Activated T-cell treated with anti-CD3 and anti-CD28 coated beads, Interleukin-2, amount 50 U/mL, for 24 hours (primary cell): ENCODE measurements around the gene GPR18.

Experiments
- DNase-seq: peaks from one replicate; pipeline ENCODE4 v3.0.0-alpha.2; 2020
- H3K27ac Mint-ChIP-seq: 2 replicates; pipeline ENCODE4 v1.8.0; 2020; ENCODE audit warnings: mild to moderate bottlenecking, mixed read lengths
- H3K27me3 Mint-ChIP-seq: 2 replicates; pipeline ENCODE4 v1.8.0; 2020; ENCODE audit warnings: mixed read lengths
- H3K36me3 Mint-ChIP-seq: 2 replicates; pipeline ENCODE4 v1.8.0; 2020; ENCODE audit warnings: low read depth, mixed read lengths
- H3K4me1 Mint-ChIP-seq: 2 replicates; pipeline ENCODE4 v1.8.0; 2020; ENCODE audit warnings: low read depth, mixed read lengths
- H3K4me3 Mint-ChIP-seq: 2 replicates; pipeline ENCODE4 v1.8.0; 2020; ENCODE audit warnings: mild to moderate bottlenecking, moderate library complexity, mixed read lengths
- H3K9me3 Mint-ChIP-seq: 2 replicates; pipeline ENCODE4 v1.8.0; 2020; ENCODE audit warnings: mixed read lengths

GPR18 gene

DNA sequence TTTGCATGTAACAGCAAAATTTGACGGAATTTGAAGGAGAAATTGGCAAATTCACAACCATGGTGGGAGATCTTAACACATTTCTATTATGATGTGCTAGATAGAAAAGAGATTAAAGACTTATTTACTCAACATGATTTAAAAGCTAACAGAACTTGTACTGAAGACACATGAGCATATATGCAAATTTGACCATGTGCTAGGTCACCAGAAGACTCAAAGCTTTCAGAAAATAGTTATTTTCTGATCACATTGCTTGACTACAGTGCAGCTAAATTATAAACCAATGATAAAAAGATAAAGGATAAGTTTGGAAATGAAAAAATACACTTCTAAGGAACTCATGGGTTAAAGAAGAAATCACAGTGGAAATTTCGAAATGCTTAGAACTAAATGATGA lies 39.9 kb upstream of the GPR18 start:
- Mint-ChIP-seq H3K4me3 (peak overlapping the region; percentile 61), H3K36me3 (peaks cover 89% of the 10 kb centered on the region), H3K27ac (peak overlapping the region; percentile 96), H3K9me3 (no peaks in the 10 kb centered on the region), H3K4me1 (peaks cover 90% of the 10 kb centered on the region), H3K27me3 (no peaks in the 10 kb centered on the region)
- no peak for DNase-seq

DNA sequence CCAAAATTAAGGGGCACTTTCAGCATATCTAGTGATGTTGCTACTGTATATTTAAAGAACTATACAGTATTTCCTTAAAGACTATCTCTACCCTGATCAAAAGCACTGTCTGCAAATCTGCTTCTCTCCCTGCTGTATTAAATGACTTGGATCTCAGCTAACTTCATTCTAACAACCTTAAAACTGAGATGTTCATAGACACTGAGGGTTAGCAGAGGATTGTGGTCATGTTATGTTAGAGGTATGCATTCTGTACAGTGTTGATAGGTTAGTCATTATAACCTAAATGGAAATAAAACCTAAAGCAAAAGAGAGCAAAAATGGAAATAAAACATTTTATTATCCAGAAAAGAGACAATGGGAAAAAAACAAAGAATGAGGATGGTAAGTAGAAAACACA lies 39.2 kb upstream of the GPR18 start:
- Mint-ChIP-seq H3K27ac (peak overlapping the region; percentile 96), H3K9me3 (no peaks in the 10 kb centered on the region), H3K4me1 (peaks cover 90% of the 10 kb centered on the region), H3K4me3 (peak overlapping the region; percentile 61), H3K27me3 (no peaks in the 10 kb centered on the region), H3K36me3 (peaks cover 89% of the 10 kb centered on the region)
- DNase-seq = no peak

DNA sequence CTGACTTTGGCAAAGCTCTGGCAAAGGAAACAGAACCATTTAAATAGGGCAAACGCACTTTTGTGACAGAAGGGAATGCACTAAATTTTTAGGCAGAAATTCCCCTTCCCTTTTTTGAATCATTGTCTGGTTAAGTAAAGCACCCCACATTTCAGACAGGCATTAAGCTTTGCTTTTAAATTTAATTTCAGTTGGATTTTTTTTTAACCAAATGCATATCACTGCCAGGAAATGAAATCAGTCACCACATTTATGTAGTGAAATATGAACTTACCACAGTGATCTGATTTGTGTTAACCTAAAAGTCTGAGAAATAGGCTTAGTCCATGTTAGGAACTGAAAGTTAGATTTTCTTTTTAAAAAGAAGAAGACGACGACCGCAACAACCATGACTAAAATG lies 38.2 kb upstream of the GPR18 start:
- H3K4me3 Mint-ChIP-seq = peak overlapping the region; percentile 61
- H3K27me3 Mint-ChIP-seq = no peaks in the 10 kb centered on the region
- peaks cover 88% of the 10 kb centered on the region for H3K4me1 Mint-ChIP-seq
- H3K9me3 Mint-ChIP-seq = no peaks in the 10 kb centered on the region
- no peak for DNase-seq
- peaks cover 90% of the 10 kb centered on the region for H3K36me3 Mint-ChIP-seq
- H3K27ac Mint-ChIP-seq = peak overlapping the region; percentile 96

DNA sequence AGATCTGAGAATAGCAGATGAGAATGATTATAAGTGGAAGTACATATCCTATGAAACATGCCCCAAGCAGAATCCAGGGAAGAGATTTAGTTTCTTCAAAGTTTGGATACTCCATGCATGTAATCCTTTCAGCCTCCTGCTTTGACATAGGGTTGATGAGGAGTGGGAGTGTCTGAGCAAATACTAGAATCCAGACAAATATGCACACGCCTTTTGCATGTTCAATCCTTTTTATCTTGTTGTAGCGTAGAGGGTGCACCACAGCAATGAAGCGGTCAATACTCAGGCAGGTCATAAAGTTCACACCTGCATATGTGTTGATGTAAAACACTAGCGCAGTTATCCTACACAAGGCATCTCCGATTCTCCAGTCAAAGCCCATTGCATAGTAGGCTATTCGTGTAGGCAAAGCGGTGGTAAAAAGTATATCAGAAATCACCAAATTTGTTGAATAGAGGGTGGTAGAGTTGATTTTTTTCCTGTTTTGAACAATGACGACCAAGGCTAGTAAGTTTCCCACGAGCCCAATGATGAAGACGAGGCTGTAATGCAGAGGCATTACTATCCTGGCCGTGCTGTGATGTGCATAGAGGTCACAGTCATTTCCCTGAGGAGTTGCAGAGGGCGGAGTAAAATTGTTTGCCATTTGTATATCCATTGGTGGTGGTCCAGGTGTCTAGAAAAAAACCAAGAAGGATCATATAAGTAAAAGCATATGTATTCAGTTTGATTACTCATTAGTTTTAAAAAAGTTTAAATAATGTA lies 37.5 kb upstream of the GPR18 start:
- no peaks in the 10 kb centered on the region for H3K9me3 Mint-ChIP-seq
- DNase-seq = no peak
- no peaks in the 10 kb centered on the region for H3K27me3 Mint-ChIP-seq
- H3K27ac Mint-ChIP-seq = peak overlapping the region; percentile 96
- H3K36me3 Mint-ChIP-seq = peaks cover 92% of the 10 kb centered on the region
- peaks cover 90% of the 10 kb centered on the region for H3K4me1 Mint-ChIP-seq
- peak overlapping the region; percentile 47 for H3K4me3 Mint-ChIP-seq

DNA sequence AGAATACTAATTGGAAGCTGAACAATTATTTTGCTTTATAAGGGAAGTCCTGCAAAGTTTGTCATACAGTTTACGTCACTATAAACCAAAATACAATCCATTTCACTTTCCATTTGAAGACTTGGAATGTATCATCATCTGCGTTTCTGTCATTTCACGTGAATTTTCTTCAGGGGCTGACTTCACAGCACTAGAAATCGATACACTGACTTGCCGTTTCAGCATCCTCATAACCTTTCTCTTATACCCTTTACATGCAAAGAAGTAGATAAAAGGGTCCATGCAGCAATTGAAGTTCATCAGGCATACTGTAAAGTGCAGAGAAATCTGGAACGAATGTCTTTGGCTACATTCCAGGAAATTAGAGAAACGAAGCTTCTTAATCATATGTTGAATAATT lies 36.8 kb upstream of the GPR18 start:
- H3K36me3 Mint-ChIP-seq = peaks cover 93% of the 10 kb centered on the region
- peak overlapping the region; percentile 96 for H3K27ac Mint-ChIP-seq
- no peaks in the 10 kb centered on the region for H3K27me3 Mint-ChIP-seq
- no peaks in the 10 kb centered on the region for H3K9me3 Mint-ChIP-seq
- no peak for DNase-seq
- peak overlapping the region; percentile 47 for H3K4me3 Mint-ChIP-seq
- H3K4me1 Mint-ChIP-seq = peaks cover 90% of the 10 kb centered on the region

DNA sequence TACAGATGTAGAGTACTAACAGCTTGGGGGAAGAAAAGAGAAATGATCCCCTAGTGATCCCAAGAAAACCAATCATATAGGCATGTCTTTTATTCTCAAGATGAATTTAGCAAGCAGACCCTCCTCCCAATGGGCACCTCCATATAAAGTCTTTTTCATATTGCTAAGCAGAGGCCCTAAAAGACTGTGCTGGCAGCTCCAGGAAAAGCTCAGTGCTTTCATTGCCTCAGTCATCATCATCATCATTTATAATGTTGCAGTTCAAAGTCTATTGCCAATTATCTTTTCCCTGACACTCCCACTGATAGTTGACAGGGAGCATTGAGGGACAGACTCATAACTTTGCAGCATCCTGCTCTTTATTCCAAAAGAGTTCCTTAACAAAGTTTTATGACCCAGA lies 36.0 kb upstream of the GPR18 start:
- peak overlapping the region; percentile 86 for H3K27ac Mint-ChIP-seq
- peaks cover 94% of the 10 kb centered on the region for H3K36me3 Mint-ChIP-seq
- no peak for DNase-seq
- H3K4me1 Mint-ChIP-seq = peaks cover 91% of the 10 kb centered on the region
- no peaks in the 10 kb centered on the region for H3K9me3 Mint-ChIP-seq
- no peaks in the 10 kb centered on the region for H3K27me3 Mint-ChIP-seq
- peak overlapping the region; percentile 0 for H3K4me3 Mint-ChIP-seq

DNA sequence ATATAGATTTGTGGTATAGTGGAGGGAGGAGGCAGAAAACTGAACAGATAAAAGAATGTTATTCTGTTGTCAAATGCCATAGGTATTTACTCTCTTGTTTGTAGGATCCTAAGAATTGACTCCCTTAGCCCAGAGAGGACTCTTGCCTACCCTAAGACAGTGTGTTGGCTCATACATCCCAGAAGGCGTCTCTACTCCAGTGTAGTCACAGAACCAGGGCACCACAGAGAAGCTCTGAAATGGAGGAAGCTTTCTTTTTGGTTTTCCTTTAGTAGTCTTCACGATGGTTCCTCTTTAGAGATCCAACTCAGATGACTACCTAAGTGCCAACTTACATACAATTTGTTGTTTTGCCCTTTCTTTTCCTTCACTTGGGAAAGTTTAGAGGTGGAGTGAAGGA lies 35.0 kb upstream of the GPR18 start:
- H3K4me3 Mint-ChIP-seq = no peak overlapping the region
- no peaks in the 10 kb centered on the region for H3K9me3 Mint-ChIP-seq
- peaks cover 95% of the 10 kb centered on the region for H3K36me3 Mint-ChIP-seq
- H3K27ac Mint-ChIP-seq = peak overlapping the region; percentile 75
- peaks cover 93% of the 10 kb centered on the region for H3K4me1 Mint-ChIP-seq
- DNase-seq = no peak
- no peaks in the 10 kb centered on the region for H3K27me3 Mint-ChIP-seq

DNA sequence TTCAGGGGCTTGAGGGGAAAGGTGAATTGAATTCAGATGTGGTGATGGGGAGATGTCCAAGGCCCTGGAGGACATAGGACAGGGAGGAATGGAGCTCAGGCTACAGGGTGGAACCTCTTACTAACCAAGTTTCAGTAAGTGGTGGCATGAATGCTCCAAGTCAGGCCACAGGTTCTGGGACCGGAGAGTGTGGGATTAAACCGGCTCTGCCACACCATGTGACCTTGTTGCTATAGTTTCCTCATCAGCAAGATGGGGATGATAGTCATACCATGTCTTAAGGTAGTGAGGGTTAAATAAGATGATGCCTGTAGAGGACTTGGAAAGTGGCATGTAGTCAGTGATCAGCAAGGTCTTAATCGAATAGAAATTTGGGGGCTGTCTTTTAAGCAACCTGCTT lies 32.7 kb upstream of the GPR18 start:
- Mint-ChIP-seq H3K27ac (peak overlapping the region; percentile 91), H3K36me3 (peaks cover 85% of the 10 kb centered on the region), H3K4me3 (no peak overlapping the region), H3K9me3 (no peaks in the 10 kb centered on the region), H3K27me3 (no peaks in the 10 kb centered on the region), H3K4me1 (peaks cover 93% of the 10 kb centered on the region)
- DNase-seq = no peak

DNA sequence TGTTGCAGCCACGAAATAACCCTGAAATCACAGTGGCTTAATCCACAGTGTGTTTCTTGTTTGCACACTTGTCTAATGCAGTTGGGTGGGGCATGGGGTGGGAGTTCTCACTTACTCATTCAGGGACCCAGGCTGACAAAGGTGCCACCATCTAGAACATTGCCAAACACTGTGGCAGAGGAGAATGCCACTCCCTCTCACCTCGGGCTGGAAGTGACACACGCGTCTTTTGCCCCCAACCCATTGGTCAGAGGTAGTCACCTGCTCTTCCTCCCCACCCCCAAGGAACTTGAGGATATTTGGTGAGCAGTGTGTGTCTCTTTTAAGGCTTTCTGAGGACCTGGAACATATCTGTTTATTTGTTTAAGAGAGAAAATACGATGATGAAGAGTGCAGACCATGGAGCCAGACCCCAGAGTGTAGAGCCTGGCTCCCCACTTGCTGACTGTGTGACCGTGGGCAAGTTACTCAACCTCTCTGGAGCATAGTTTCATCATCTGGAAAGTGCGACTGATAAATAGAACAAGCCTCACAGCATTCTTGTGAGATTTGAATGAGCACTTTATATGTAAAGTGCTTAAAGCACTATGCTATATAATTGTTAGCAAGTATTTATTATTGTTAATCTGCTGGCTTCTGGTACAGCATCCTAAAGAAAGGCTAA lies 31.6 kb upstream of the GPR18 start:
- Mint-ChIP-seq H3K27me3 (no peaks in the 10 kb centered on the region), H3K4me1 (peaks cover 92% of the 10 kb centered on the region), H3K27ac (peak overlapping the region; percentile 91), H3K9me3 (no peaks in the 10 kb centered on the region), H3K4me3 (peak overlapping the region; percentile 47), H3K36me3 (peaks cover 81% of the 10 kb centered on the region)
- peak; percentile 59 for DNase-seq

DNA sequence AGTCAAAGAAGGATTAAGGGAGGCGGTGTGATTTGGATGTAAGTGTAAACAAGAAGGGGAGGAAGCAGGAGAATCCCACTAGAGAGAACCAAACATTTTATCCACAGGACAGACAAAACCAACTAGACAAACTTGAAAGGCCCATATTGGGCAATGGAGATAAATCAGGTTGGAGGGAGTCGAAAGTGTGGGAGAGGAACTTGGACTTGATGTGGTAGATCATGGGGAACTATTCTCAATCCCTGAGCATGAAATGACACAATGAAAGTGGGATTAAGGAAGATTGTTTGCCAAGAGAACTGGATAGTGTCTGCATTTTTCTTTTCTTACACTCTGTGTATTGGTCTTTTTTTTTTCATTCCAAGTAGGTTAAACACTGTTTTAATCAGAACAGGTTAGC lies 31.1 kb upstream of the GPR18 start:
- no peak overlapping the region for H3K4me3 Mint-ChIP-seq

DNA sequence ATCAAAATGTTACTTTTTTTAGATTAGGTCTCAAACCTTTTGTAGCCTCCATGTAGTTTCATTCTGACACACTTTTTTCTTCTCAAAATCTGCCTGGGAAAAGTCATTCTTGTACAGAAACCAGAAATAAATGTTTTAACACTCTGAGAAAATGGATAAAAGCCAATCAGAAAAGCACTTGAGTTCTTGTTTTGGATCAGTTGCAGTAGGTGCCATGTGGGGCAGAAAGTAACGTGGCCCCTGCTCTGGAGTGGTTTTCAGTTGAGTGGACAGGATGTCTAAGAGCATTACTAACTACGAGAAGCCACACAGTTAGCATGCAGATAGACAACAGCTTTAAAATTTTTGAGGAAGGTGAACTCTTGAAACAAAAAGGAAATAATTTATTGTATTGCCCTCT lies 29.9 kb upstream of the GPR18 start:
- H3K36me3 Mint-ChIP-seq = peaks cover 69% of the 10 kb centered on the region

More for the DNA sequence above, 31.1 kb upstream of the GPR18 start:
- Mint-ChIP-seq H3K27me3 (no peaks in the 10 kb centered on the region), H3K36me3 (peaks cover 81% of the 10 kb centered on the region), H3K27ac (peak overlapping the region; percentile 91), H3K4me1 (peaks cover 94% of the 10 kb centered on the region), H3K9me3 (no peaks in the 10 kb centered on the region)
- DNase-seq = no peak

DNA sequence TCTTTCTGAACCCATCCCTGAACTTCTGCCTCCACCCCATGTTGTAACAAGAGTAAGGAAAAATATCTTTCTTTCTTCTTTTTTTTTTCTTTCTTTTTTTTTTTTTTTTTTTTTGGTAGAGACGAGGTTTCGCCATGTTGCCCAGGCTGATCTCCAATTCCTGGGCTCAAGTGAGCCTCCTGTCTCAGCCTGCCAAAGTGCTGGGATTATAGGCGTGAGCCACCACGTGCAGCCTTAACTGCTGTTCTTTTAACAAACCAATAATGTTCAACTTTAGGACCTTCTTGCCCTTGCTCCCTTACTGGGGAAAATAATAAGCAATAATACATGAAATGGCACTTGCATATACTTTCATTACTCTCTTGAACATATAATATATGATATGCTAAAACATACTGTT lies 29.4 kb upstream of the GPR18 start:
- peak overlapping the region; percentile 13 for H3K4me3 Mint-ChIP-seq
- peaks cover 92% of the 10 kb centered on the region for H3K4me1 Mint-ChIP-seq
- peaks cover 64% of the 10 kb centered on the region for H3K36me3 Mint-ChIP-seq
- no peak for DNase-seq
- peak overlapping the region; percentile 91 for H3K27ac Mint-ChIP-seq
- no peaks in the 10 kb centered on the region for H3K9me3 Mint-ChIP-seq
- H3K27me3 Mint-ChIP-seq = no peaks in the 10 kb centered on the region

More for the DNA sequence above, 29.9 kb upstream of the GPR18 start:
- peak; percentile 59 for DNase-seq
- Mint-ChIP-seq H3K27ac (peak overlapping the region; percentile 91), H3K4me3 (peak overlapping the region; percentile 39), H3K4me1 (peaks cover 92% of the 10 kb centered on the region), H3K9me3 (no peaks in the 10 kb centered on the region), H3K27me3 (no peaks in the 10 kb centered on the region)

DNA sequence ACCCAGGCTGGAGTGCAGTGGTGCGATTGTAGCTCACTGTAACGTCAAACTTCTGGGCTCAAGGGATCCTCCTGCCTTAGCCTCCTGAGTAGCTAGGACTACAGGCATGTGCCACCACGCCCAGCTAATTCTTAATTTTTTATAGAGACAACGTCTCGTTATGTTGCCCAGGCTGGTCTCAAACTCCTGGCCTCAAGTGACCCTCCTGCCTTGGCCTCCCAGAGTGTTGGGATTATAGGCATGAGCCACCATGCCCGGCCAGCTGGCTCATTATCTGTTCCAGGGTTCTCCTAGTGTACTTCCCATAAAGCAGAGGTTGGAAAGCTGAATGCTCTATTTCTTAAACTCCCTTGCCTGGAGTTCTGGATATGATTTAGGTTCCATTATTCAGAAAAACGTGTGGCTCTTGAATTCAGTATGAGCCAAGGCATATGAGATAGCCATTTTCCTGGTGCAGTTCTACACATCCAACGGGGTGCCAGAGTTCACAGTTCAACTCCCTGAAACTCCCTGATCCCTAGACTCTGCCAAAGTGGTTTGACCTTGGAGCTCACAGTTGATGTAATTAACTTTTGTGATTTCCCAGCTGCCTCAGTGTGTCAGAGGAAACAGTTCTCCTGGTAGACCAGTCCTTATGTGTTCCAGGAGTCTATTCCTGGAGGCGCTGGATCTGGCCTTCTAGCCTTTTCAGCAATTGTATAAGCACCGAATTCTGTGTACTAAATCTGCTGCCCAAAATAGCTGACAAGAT lies 27.4 kb upstream of the GPR18 start:
- H3K27me3 Mint-ChIP-seq = no peaks in the 10 kb centered on the region
- no peaks in the 10 kb centered on the region for H3K9me3 Mint-ChIP-seq
- H3K4me1 Mint-ChIP-seq = peaks cover 95% of the 10 kb centered on the region
- no peak overlapping the region for H3K4me3 Mint-ChIP-seq
- peaks cover 60% of the 10 kb centered on the region for H3K36me3 Mint-ChIP-seq
- DNase-seq = no peak
- H3K27ac Mint-ChIP-seq = peak overlapping the region; percentile 56

DNA sequence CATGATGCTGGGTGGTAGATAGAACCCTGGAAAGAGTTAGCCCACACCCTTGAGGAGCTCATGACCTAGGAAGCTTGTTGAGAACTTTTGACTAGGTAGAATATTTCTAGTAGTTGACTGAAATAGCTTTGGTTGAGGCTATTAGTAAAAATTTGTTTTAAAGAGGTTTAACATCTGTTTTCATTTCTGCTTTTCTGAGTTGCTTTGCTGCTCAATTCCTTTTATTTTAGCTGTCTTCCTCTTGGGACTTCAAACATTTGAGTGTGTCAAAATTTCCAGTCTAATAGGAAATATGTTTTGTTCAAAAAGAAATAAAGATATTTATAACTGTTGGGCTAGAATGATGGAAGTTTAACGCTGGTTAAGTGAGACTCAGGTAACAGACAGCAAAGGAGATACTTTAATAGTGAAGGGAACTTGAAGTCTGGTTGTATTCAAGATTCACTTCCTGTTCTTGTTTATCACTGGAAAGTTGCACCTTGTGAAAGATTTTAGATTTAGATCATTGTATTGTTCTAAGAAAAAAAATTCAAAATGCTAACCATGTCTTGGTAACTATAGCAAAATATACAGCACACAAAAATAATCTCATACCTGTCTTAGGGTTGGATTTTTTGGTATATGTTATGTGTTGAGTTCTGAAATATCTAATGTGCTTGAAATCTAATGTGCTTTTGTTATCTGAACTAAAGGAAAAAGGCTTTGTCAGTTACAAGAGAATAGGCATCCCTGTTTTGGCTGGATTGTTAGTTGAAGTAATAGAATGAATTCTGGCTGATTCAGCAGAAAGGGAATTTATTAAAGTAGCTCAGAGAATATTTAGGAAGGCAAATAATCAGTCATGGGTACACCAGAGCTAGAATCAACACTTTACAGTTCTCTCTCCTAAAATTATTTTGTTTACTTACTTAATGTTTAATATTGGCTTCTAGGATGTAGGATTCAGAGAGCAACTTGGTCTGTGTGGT lies 24.4 kb upstream of the GPR18 start:
- Mint-ChIP-seq H3K27ac (peak overlapping the region; percentile 78), H3K36me3 (peaks cover 61% of the 10 kb centered on the region), H3K4me1 (peaks cover 93% of the 10 kb centered on the region), H3K4me3 (no peak overlapping the region), H3K27me3 (no peaks in the 10 kb centered on the region), H3K9me3 (no peaks in the 10 kb centered on the region)
- no peak for DNase-seq
